ENCODE data around the gene MME.

The MME gene

GRCh38 chr3:155053756-155054155, 26.4 kb upstream of the MME start:
- no peak for TF ChIP-seq TOX (CRISPR knock-in tag; IDR thresholded peaks at IDR 0.05; ENCODE audit: borderline replicate concordance)
- no peak for TF ChIP-seq TSHZ2 (CRISPR knock-in tag; IDR thresholded peaks at IDR 0.05)
- no peak for TF ChIP-seq ESRRG (CRISPR knock-in tag; IDR thresholded peaks at IDR 0.05)
- no peak for TF ChIP-seq ZFP30 (CRISPR knock-in tag; IDR thresholded peaks at IDR 0.05)
- TF ChIP-seq CSRNP3 (CRISPR knock-in tag; IDR thresholded peaks at IDR 0.05): no peak
- no peak for TF ChIP-seq OSR1 (CRISPR knock-in tag; IDR thresholded peaks at IDR 0.05)
- TF ChIP-seq RARB (CRISPR knock-in tag; IDR thresholded peaks at IDR 0.05): no peak
- no peak for TF ChIP-seq ZNF8 (CRISPR knock-in tag; IDR thresholded peaks at IDR 0.05)
- no peak for TF ChIP-seq ZNF70 (CRISPR knock-in tag; IDR thresholded peaks at IDR 0.05)
- no peak for ATAC-seq

- ATAC-seq: no peak
- TF ChIP-seq GLIS3 (CRISPR knock-in tag; IDR thresholded peaks at IDR 0.05): no peak
- no peak for TF ChIP-seq OSR1 (CRISPR knock-in tag; IDR thresholded peaks at IDR 0.05)
- TF ChIP-seq SNAI2 (CRISPR knock-in tag; IDR thresholded peaks at IDR 0.05): no peak
- TF ChIP-seq ZNF565 (CRISPR knock-in tag; conservative IDR thresholded peaks at IDR 0.05; ENCODE audit: low read depth): no peak
- no peak for TF ChIP-seq BACH2 (CRISPR knock-in tag; IDR thresholded peaks at IDR 0.05; ENCODE audit: borderline replicate concordance)
- TF ChIP-seq PPARA (CRISPR knock-in tag; IDR thresholded peaks at IDR 0.05; ENCODE audit: borderline replicate concordance): no peak
- no peak for TF ChIP-seq CSRNP3 (CRISPR knock-in tag; IDR thresholded peaks at IDR 0.05)
- TF ChIP-seq ZC3H10 (CRISPR knock-in tag; IDR thresholded peaks at IDR 0.05): no peak
- no peak for TF ChIP-seq RARB (CRISPR knock-in tag; IDR thresholded peaks at IDR 0.05)
- TF ChIP-seq PATZ1 (CRISPR knock-in tag; IDR thresholded peaks at IDR 0.05; ENCODE audit: borderline replicate concordance): no peak
- no peak for TF ChIP-seq TCF4 (CRISPR knock-in tag; IDR thresholded peaks at IDR 0.05; ENCODE audit: borderline replicate concordance)
- no peak for TF ChIP-seq CSDC2 (CRISPR knock-in tag; IDR thresholded peaks at IDR 0.05)
- TF ChIP-seq POU6F1 (CRISPR knock-in tag; IDR thresholded peaks at IDR 0.05; ENCODE audit: borderline replicate concordance, low read depth): no peak
- TF ChIP-seq ZFP30 (CRISPR knock-in tag; IDR thresholded peaks at IDR 0.05): no peak
- TF ChIP-seq TSHZ2 (CRISPR knock-in tag; IDR thresholded peaks at IDR 0.05): no peak
- TF ChIP-seq ZNF8 (CRISPR knock-in tag; IDR thresholded peaks at IDR 0.05): no peak
- TF ChIP-seq ZNF70 (CRISPR knock-in tag; IDR thresholded peaks at IDR 0.05): no peak
These were observed 15.2 kb upstream of the MME start for GRCh38 chr3:155064920-155065319.

Measured in SK-N-SH treated with all-trans-retinoic acid at 6 μM for 48 hours (cell line).